NCI-H1092 (cell line): ENCODE data around the gene TACC2.

Experiments
- DNase-seq: peaks from one replicate; lab custom pipeline; 2025; lab: John Stamatoyannopoulos, UW

The TACC2 gene

DNA sequence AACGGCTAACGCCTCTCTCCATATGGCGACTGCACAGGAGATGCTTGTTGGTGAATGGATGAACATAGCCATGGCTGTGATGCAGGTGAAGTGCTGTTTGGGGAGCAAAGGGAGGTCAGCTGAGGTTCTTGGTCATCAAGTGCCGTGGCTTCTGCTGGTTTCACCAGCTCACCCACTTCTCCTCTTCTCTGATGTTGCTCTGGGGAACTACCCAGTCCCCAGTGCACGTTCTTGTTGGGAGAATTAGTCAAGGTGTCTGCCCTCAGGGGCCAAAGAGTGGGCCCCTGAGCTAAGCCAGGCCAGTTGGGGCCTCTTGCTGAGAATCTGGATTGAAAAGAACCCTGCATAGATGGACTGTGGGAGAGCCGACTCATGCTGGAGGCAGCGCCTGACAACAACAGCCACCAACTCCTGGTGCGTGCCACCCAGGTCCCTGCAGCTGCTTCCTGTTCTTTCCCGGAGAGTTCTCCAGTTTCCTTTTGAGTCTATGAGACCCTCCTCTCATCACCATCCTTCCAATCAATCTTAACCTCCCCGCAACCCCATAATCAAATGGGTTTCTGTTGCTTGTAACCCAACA lies 285.1 kb downstream of the TACC2 start:
- DNase-seq = no peak

DNA sequence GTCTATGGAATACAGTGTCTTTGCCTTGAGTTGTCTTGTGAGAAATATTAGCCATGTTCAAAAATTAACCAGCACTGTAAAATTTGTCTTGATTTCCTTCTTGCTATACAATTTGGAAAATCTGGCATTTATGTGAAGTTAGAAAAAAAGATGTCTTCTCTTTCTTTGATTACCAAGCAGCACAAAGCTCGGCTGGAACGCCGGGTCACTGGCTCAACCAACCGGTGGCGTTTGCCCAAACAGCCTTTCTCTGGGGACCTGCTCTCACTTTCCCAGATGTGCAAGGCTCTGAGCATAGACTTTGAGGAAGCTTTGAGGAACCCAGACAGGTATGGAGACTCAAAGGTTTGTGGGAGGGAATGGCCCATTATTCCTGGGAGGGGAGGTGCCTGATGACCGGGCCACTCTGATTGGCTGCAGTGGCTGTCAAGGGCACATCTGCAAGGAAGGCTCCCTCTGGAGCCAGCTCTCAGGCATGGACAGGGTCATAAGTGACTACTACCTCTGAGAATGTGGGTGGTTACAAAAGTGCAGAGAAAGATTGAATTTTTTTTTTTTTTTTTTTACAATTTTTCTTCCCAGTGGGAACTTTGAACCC lies 287.7 kb downstream of the TACC2 start:
- no peak for DNase-seq

DNA sequence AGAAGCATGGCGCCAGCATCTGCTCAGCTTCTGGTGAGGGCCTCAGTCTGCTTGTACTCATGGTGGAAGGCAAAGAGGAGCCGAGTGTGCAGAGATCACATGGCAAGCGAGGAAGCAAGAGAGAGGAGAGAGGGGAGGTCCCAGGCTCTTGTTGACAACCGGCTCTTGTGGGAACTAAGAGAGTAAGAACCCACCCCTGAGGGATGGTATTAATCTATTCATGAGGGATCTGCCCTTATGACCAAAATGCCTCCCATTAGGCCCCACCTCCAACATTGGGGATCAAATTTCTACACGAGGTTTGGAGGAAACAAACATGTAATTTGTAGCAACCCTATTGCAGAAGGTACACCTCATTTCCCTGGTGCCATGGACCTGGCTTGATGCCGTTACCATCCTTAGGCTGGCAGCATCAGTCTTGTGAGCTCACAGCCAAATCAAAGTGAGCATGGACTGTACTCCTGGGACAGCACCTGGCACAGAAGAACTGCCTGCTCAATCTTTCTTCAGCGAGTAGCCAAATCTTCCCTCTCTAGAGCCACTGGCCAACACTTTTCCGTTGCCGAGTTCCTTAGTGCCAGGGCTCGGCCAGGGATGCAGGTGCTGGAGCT lies 288.7 kb downstream of the TACC2 start:
- DNase-seq = no peak

DNA sequence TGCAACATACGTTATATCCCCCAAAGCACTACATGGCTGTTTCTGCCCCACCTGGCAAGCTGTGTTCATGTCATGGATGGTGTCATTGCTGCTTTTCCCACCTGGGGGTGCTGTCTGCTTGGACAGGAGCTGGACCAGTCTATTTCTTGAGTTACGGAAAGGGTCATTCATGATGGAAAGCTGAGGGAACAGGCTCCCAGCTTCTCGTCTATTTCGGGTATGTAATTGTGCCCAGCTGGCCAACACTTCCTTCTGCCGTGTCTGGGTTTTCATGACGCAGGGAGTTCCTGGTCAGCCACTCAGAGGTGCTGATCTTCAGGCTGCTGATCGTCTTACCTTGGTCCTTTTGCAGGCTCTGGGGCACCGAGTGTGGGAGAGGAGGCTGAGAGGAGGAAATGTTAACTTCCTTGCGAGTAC lies 290.8 kb downstream of the TACC2 start:
- no peak for DNase-seq

DNA sequence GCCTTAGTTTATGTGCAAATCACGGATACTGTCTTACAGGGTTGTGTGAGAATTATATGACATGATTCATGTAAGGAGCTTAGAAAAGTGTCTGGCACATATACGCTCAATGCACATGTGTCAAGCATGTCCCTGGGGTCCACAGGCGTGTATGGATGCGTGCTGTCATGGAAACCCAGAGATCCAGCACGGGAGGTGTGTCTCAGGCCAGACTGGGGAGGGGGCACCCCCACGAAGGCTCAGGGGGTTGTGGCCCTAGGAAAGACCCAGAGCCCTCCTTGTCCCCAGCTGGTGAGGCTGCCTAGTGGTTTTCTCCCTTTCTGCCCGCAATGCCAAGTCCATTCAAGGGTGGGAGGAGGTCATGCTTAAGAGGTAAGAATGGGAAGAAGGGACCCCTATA lies 291.2 kb downstream of the TACC2 start:
- no peak for DNase-seq

DNA sequence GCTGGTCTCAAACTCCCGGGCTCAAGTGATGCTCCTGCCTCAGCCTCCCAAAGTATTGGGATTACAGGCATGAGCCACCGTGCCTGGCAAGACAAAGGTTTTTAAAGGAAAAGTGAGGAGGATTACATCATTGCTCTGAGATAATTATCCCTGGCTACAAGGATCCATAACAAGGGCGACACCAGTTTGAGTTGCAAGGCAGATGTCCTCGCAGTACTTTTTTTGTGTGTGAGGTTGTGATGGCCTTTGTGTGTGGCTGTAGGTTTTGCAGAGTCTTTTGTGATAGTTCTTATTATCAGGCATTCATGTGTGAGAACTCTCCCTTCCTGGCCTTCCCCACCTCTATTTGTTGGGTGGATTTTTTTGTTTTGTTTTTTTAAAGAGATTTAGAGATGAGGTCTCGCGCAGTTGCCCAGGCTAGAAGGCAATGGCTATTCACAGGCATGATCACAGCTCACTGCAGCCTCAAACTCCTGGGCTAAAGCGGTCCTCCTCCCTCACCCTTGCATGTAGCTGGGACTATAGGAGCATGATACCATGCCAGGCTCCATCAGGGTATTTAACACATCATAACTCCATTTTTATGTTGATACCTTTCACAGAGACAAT lies 292.2 kb downstream of the TACC2 start:
- DNase-seq = no peak

DNA sequence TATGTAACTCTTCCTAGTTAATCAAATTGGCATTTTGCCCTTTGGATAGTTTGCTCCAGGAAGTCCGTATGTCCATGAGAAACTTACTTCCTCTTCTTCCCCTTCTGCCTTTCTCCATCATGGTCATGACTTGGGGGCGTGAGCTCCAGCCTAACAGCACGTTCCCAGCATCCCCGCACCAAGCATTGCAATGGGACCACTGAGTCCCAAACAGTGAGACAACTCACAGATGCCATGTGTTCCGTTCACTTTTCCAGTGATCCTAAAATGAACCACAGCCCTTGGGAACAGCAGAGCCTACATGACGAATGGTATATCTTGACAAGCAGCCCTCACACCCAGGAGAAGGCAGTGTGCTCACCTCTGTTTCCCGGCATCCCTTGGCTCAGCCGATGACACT lies 292.8 kb downstream of the TACC2 start:
- DNase-seq = no peak

DNA sequence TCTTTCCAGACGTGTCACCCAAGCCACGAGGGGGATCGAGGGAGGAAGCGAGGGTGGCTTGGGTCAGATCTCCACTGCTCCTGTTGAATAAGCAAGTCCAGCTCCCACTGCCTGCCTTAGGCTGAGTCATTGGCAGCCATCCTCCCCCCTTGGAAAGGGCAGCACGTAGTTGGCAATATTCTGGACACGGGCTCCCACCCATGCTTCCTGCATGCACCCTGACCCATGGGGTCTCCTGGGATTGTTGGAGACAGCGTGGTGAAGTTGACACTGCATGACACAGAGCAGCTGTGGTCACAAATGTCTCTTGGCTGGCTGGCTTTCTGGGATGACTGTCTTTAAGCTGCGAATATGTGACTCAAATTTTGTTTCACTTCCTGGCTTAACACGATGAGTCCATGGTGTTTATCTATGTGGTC lies 293.3 kb downstream of the TACC2 start:
- no peak for DNase-seq

DNA sequence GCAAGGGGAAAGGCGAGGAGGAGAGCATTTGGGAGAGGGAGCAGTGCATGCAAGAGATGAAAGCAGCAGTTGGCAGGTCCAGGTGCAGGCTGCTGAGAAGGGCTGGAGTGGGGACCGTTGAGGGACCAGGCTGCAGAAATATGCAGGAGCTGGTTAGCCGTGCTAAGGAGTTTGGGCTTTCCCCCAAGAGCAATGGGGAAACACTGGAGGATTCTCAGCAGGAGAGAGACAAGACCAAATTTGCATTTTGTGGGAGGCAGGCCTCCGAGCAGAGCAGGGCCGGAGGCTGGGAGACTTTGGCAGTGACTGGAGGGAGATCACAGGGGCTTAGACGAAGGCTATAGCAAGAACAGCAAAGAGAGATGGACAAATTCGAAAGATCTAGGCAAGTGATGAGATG lies 293.9 kb downstream of the TACC2 start:
- no peak for DNase-seq

DNA sequence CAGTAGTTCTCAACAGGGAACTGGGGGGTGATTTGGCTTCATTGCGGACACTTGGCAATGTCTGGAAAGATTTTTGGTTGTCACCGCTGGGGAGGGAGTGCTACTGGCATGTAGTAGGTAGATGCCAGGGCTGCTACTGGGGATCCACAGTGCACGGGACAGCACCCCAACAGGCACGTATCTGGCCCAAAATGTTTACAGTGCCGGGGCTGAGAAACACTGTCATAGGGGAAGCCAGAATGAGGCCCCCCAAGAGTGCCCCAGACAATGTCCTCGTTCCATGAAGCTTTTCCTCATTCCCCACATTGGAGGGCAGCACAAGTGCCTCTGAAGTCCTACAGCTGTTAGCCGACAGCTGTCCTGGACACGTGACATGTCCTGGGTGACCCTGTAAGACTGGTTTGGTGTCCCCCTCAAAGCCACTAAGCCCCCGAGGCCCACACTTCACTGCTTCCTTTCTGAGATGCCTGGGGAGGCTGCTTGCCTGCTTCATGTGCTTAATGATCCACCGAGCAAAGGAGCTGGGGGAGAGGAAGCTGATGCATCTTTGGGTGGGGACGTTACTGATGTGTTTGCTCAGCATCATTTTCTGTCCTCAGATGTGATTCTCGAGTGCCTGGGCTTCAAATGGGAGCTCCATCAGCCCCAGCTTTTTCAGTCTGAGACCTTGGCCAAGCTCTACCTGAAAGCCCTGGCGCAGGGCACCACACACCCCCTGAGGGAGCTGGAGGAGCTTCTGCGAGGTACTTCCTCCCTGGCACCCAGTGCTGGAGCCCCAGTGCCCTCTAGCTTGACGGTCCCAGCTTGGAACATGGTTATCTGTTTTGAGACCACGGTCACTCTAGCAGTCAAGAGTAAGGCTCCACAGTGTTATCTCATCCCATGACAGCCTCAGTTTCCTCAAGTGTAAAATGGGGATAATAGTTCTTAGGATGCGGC lies 296.8 kb downstream of the TACC2 start:
- DNase-seq = no peak

DNA sequence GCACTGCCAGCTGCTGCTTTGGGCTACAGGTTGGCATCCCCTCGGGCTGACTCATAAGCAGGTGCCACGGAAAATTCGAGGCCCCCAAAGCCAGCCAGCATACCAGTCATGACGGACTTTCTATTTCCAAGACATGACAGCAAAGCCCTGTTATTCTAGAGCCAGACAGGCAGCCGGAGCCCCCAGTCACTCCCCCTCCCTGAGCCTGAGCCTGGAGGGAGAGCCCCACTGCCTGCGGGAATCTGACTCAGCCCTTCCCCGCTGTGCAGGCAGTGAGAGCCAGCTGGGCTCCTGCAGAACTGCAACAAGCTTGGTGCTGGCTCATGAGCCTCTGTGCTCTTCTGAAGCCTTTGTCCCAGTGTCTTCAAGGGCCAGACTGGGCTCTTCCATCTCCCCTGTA lies 297.9 kb downstream of the TACC2 start:
- no peak for DNase-seq

DNA sequence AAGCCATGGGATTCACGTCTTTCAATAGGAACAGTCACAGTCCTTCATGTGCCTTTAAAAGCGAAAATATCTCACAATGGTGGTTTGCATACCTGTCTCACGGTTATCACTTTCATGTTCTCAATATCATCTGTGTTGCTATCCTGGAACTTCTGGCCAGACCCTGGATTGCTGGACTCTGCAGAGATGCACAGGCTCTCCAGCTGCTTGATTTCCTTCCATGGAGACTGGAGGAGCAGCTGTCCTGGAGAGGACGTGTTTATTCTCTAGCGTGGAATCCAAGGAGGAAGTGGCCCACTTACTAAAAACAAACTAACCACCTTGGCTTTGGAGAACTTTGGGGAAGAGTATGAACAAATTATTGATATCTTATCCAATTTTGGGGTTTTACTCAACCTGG lies 298.6 kb downstream of the TACC2 start:
- DNase-seq = no peak

DNA sequence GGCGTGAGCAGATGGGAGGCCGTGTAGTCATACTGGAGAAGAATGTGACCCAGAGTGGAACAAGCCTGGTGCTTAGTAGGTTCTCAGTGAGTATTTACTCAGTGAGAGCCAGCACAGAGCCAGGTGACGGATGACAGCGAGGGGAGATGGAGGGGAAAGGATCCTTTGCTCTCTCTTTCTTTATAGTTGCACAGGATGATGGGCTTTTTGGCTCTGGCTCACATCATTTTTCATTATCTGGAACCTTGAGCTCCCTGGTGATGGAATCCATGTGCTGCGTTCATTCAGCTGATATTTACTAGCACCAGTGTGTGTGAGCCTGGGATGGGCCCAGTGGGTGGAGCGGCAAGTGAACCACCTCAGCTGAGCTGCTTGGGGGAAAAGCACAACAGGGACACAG lies 299.3 kb downstream of the TACC2 start:
- DNase-seq = no peak

DNA sequence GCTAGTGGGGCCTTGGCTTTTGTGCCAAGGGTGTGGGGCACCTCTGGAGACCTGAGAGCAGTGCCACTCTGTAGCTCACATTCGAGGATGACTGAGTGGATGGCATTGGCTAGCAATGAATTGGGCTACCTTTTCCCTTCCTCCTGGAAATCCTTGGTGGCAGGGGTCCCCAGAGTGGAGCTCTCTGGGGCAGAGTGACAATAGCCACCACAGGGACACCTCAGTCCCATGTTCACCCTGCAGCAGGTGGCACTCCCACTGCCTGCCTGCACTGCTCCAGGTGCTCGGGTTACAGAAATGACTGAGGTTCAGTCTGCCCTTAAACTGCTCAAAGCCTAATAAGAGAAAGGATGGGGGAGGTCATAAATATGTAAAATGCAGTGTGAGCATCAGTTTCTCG lies 300.0 kb downstream of the TACC2 start:
- DNase-seq = no peak

DNA sequence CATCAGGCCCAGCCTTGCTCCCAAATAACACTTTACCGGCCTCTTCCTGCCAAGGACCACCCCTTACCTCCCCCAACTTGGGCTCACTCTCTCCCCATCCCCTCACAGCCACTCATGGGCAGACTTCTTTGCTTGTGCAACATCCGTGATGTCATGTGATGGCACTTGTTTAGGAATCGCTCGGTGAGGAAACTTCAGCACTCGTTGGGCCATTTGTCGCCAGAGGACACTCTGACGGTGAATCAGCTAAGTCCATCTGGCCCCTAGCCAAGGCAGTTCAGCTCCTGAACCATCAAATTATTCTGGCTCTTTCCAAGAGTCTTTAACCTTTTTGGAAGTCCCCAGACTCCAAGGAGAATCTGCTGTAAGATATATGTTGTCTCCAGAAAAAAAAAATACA lies 301.4 kb downstream of the TACC2 start:
- no peak for DNase-seq

DNA sequence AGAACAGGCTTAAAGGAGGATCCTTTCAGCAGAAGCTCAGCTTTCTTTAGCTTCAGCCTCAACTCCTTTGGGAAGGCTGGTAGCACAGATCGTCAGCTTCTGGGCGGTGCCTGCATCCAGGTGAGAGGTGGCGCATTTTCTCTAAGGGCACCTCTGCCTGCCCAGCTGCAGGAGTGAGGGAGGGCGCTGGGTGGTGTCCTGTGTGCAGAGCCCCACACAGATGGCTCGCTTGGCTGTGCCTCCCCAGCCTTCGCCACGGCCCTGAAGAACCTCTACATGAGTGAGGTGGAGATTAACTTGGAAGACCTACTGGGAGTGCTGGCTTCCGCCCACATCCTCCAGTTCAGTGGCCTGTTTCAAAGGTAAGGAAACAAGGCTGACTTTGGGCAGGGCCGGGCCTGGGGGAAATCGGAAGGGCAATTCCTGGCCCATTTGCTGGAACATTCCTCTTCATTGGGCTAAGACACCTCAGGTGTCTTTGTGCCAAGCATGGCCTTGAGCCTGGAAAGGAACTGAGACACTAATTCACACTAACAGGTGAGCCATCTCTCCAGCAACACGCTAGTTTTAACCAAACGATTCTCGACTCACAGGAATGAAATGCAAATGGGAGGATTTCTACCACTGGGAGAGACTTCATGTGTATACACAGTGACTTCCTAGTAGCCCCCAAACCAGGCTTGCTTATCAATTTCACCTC lies 302.0 kb downstream of the TACC2 start:
- no peak for DNase-seq

DNA sequence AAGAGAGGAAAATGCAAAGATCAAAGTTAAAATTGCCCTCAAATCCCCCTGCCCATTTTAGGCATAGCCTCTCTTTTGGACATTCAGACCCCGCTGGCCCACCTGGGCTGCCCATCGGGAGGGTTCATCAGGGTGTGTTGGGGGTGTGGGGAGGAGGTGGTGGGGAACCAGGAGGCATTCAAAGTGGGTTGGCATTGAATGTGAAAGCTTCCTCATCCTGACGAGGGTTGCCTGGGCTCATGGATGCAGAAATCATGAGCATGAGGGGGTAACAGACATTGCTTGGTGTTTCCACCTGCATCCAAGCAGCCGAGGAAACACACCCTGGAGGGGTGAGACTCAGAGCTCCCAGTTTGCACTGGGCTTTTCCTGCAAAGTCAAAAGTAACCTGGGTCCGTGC lies 302.8 kb downstream of the TACC2 start:
- DNase-seq = no peak

DNA sequence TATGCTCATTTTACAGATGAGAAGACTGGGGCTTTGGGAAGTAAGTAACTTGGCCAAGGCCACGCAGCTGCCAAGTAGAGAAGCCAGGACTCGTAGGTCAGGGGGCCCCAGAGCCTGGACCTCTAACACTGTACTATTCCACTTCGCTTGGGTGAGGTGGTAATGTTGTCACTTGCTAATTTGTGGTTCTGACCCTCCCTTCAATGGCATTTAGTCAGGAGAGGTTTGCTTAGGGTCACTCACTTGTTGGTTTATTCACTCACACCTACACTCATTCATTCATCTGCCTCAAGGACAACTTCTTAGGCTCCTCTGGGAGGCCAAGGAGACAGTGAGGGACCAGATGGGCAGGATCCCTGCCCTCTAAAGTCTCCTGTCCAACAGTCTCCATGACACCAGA lies 303.4 kb downstream of the TACC2 start:
- DNase-seq = no peak

DNA sequence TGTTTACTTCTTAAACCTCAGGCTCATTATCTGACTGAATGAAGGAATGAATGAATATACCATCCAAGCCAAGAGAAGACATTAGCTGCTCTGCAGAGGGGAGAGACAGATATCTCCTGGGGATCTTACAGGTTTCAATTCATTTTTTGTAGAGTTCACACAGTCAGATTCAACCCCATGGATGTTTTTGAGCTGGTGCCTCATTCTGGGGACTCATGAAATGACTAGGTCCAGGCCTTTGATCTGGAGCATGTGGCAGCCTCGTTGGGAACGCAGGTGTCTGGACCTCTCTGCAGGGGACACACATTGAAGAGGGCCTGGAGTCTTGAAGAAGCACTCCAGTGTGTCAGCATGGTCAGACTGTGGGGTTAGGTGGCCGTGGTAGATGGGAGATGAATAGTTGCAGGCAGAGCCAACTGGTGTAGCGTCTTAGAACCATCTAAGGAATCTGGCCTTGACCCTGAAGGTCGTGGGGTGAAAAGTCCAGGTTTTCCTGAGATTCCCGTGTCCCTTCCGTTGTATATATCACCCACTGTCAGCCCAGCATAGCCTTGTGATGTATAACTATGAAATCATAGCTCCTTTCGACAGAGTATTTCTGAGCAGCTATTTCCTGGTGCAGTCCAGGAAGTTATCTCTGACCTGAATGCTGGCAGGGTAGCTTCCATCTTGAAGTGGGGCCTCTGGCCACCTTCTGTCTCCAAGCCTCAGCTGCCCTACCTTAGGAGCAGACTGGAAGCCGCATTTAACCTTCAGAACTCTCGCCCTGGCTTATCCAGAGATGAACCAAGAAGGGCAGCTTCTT lies 304.4 kb downstream of the TACC2 start:
- no peak for DNase-seq

DNA sequence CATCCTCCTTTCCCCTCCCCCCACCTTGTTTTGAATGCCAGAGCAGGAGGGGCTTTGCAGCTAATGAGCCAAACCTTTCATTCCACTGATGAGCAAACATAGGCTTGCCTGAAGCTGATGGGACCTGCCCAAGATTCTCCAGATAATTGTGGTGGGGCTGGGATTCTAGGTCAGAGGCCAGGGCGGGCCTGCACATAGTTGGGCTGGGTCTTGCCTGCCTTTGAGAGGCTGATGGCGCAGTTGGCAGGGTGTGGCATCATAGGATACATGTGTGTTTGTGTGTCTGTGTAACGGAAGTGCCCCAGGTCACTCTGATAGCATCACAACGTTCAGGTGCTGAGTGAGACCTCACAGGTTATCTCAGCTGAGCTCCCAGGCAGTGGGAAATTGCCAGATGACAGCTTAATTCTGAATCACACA lies 305.0 kb downstream of the TACC2 start:
- no peak for DNase-seq
